Activated T-cell treated with anti-CD3 and anti-CD28 coated beads, Interleukin-2, amount 50 U/mL, for 1 hour (primary cell): ENCODE measurements around the gene CFAP47.

Experiments used
- DNase-seq: peaks from one replicate; pipeline ENCODE4 v3.0.0-alpha.2; 2020

Gene CFAP47

GRCh38 chrX:36310136-36310535, 390.6 kb downstream of the CFAP47 start:
- no peak for DNase-seq

DNA sequence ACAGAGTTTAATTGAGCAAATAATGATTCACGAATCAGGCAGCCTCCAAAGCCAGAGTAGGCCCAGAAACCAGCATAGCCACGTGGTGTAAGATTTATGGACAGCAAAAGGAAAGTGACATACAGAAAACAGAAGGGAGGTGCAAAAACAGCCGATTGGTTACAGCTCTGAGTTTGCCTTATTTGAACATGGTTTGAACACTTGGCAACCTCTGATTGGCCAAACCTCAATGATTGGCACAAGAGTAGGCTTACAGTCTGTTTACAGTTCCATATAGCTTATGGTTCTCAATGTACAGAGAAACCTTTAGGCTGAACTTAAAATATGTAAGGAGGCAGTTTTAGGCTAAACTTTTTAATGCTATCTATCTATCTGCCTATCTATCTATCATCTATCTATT, 394.8 kb downstream of the CFAP47 start:
- no peak for DNase-seq

DNA sequence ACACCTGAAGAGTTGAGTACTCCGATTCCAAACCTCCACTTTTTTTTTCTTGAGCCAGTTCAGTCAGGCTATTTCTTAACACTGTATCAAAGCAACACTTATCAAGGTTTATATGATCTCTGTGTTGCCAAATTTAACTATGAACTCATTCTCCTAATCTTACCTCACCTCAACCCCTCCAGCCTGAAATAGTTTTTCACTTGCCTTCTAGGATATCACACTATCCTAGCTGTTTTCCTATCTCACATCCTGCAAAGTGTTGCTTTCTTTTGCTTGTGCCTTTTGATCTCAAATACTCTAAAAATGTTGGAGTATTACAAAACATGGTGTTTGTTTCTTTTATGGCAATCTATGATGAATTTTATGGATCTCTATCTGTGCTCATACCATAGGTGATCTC, 415.0 kb downstream of the CFAP47 start:
- DNase-seq, result no peak

DNA sequence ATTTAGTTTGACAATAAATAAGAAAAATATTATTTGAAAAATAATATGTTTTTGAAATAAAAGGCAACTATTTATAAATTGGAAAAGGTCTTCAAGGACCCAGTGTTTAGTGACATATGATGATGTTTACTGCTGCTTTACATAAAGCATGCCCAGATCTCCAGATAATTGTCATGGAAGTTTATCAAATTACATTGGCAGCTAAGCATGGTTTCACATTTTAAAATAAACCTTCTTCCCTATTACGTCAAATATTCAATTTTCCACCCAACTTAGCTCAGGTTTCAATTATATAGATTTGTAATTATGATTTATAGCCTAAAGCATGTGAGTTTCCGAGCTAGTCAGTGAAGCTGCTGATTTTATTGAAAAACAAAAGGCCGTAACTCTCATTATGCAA, 417.2 kb downstream of the CFAP47 start:
- DNase-seq, result no peak

- no peak for DNase-seq
Observed at GRCh38 chrX:36344301-36344700, 424.8 kb downstream of the CFAP47 start.

DNA sequence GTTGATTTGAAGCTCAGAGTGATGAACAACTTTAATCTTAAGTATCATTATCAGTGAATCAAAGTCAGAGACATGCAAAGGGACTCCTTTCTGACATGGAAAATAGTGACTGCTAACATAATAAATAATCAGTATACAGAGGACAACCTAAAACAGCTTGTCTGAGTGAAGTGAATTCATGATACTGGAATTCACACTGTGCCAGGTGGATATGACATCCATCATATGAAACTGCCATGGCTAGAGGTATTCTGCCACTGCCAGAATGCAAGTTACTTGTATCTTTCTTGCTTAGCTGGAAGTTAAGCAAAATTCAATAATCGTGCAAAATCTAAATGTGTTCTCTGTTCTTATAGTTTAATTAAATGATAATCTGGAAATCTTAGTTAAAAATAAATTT, 429.0 kb downstream of the CFAP47 start:
- no peak for DNase-seq

GRCh38 chrX:36357855-36358254, 438.3 kb downstream of the CFAP47 start:
- DNase-seq, result no peak

- no peak for DNase-seq
Observed at GRCh38 chrX:36364262-36364661, 444.7 kb downstream of the CFAP47 start.

GRCh38 chrX:36383495-36383894, 464.0 kb downstream of the CFAP47 start:
- no peak for DNase-seq

GRCh38 chrX:36388901-36389300, 469.4 kb downstream of the CFAP47 start:
- DNase-seq, result no peak

DNA sequence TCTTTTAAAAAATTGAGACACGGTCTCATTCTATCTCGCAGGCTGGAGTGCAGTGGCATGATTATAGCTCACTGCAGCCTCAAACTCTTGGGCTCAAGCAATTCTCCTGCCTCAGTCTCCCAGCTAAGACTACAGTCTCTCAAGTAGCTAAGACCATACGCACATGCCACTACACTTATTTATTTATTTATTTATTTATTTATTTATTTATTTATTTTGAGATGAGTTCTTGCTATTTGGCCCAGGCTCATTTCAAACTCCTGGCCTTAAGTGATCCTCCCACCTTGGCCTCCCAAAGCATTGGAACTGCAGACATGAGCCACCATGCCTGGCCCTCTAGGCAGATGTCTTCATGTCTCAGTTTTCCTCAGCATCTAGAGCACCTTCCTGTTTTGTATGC, 482.2 kb downstream of the CFAP47 start:
- DNase-seq, result no peak

GRCh38 chrX:36407836-36408235, 488.3 kb downstream of the CFAP47 start:
- DNase-seq, result no peak

DNA sequence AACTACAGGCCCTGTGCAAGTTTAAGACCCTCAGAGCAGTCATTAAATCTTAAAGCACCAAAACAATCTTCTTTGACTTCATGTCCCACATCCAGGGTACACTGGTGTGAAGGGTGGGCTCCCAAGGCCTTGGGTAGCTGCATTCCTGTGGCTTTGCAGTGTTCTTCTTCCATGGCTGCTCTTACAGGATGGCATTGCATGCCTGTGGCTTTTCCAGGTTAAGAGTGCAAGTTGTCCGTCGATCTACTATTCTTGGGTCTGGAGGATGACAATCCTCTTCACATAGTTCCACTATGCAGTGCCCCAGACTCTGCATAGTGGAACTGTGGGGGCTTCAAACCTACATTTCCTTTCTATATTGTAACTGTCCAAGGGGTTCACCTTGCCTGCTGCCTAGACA, 494.5 kb downstream of the CFAP47 start:
- no peak for DNase-seq

GRCh38 chrX:36422368-36422767, 502.8 kb downstream of the CFAP47 start:
- DNase-seq, result no peak

DNA sequence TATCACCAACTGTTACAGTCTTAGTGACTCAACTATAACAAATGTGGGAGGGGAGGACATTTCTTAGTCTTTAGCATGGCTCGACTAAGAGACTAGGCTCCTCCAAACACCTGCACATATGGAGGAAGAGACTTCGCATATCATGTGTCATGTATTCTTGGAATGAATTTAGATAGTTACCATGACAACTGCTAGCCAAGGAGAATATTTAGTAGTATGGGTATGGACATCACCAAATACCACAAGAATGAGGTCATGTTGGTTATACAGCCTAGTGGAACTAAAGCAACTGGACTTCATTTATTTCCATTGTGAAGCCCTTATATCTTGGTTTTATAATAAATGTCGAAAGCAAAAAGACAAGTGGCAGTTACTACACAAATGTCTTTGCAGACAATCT, 512.3 kb downstream of the CFAP47 start:
- DNase-seq, result no peak

- DNase-seq, result no peak
Observed at GRCh38 chrX:36434522-36434921, 515.0 kb downstream of the CFAP47 start.
